HG02970 (cell line): ENCODE data around the gene CDKL5.
"Not testable (repeated sequence)": the region's sequence is repeated elsewhere in the genome, so short reads cannot be mapped to it uniquely, and the experiment has no call there.

Experiments used
- ATAC-seq: cut with Tn5 transposase; IDR thresholded peaks from one replicate; pipeline ENCODE4 v1.9.1; 2021; ENCODE audit warnings: mild to moderate bottlenecking, moderate library complexity, moderate number of reproducible peaks; ENCODE audit not compliant: unreplicated experiment, low FRiP score

CDKL5 gene

DNA sequence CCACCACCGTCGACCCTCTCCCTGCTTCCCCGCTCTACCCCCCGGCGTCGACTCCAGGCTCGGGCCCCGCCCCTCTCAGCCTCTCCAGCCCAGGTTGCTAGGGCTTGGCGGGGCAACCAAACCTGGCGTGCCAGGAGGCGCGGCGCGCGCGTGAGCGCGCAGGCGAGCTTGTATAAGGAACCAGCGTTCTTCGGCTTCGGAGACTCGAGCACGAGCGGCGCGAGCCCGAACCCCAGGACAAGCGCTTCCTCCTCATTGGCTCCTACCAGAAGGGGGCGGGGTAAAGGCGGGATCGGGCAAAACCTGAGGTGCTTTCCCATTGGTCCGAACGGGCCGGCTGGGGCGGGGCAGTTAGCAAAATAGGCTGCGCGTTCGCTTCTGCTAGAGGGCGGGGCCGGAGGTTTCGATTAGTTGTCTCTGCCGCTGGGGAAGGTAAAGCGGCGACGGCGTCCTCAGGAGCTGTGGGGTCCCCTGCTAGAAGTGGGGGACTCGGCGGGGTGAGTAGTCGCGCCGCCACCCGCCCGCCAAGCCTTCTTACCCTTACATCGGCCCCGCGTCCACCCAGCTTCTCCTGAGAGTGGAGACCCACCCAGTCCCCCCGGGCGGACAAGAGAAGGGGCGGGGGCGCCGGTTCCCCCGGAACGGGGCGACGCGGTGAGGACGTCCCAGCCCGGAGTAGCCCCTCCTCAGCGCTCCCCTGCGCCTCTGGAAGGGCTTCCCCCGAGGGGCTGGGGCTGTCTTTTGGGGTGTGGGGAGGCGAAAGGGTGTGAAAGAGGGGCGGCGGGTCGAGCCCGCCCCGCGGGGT lies at the start of gene CDKL5:
Gene CDKL5 (plus strand): TSS at position 410 of the 805 bp plus-strand sequence. CDS start 81,489 bp downstream, outside the sequence.
- peak; percentile 98 for ATAC-seq

DNA sequence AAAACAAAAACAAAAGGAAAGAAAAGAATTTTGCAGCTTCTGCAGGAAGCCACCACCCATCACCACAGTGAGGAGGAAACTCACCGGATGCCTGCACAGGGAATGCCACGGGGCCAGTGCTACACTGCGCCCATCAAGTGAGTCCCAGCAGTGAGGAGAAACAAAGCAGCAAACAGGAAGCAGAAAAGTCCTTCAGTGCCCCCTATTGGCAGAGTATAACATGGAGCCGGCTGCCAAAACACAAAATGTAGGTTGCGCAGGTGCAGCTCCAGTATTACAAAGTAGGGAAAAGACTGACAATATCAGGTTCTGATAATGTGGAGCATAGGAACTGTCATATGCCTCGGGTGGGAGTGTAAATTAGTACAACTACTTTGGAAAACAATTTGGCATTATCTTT lies 47.6 kb upstream of the CDKL5 start:
- no peak for ATAC-seq

DNA sequence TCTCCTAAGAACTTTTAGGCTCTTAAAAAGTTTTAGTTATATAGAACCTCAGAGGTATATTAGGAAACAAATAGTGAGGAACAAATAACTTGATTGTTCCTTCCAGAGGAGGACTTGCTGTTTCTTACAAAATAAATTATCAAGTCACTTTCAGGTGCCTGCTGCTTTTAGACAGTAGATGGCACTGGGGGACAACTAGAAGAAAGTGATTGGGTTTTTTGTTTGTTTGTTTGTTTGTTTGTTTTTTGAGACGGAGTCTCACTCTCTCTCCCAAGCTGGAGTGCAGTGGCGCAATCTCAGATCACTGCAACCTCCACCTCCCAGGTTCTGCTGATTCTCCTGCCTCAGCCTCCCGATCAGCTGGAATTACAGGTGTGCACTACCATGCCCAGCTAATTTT lies 35.4 kb upstream of the CDKL5 start:
- ATAC-seq: no peak

DNA sequence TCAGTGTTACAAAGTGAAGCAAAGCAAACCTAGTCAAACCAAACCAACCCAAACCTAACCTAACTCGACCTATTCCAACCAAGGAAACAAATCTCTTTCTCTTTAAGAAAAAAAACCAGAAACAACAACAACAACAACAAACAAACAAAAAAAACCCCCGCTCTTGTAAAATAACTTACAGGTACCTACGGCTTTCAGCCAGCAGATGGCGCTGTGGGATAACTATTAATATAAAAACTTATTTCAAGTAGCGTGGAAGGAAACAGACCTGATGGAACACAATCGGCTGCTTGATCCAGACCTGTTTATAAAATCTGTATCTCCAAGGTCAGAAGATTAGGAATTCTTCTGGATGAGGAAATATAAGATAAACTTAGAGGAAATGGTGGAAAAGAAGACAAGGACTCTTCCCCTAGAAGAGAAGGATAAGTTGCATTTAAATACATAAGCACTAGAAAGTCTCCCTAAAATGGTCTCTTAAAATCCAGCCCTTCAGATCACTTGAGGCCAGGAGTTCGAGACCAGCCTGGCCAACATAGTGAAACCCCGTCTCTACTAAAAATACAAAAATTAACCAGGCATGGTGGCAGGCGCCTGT lies 34.4 kb upstream of the CDKL5 start:
- ATAC-seq: no peak

DNA sequence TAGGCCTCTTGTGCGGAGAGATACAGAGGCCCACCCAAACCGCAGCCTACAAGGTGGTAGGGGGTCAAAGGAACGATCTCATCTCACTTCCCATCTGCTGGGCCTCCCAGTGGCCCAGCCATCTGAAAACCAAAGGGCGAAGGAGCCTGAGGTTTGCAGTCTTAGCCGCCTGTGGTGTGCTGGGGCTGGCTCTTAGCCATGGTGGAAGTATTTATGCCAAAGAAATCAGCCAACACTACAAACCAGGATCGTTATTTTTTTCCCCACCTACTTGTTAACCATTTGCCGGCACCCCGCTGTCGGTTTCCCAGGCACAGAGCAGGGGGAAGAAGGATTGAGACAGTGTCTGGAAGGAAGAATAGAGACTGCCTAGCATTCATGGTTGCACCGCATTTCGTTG lies 30.9 kb upstream of the CDKL5 start:
- ATAC-seq: no peak

DNA sequence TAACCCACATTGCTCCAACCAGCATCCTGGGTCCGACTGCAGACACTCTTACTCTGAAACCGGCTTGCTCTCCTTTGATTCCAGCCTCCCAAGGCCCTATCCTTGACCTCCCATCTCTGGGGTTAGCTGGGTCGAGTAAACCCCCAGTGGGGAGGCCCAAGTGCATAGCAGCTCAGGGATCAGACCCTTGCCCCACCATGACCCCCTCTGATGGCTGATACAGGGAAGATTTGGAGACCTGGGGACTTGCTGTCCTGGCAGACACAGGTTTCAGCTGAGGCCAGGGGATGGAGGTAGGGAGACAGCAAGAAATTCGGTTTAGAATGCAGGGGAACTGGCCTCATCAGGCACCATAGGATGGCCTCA lies 23.6 kb upstream of the CDKL5 start:
- no peak for ATAC-seq

DNA sequence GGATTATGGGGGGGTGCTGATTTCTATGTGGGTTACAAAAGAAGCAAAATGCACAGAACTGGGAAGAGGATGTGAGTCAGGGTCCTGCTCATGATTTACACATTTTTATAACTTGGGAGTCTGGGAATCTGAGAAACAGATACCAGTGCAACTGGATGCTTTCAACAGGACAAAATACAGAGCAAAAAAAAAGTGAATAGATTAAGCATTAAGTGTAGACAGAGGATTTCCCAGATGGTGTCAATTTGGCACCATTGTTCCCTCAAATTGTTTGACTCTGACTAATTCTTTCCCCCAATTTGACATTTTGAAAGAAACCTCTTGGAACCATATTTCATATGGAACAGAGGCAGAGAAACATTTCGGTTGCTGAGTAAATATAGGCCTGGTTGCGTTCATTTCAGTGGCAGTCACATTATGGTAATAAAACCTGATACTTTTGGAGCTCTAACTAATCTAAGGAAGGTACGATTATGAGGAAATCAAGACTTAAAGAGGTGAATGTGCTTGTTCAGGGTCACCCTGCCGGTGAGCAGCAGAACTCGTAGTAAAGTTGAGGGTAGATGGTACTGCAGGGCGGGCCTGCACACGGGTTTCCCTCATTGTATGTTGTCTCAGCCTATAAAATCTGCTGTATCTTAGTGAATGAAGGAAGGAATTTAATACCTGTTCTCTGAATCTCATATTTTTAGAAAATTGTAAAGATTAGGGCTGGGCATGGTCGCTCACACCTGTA lies 18.7 kb upstream of the CDKL5 start:
- ATAC-seq: no peak

DNA sequence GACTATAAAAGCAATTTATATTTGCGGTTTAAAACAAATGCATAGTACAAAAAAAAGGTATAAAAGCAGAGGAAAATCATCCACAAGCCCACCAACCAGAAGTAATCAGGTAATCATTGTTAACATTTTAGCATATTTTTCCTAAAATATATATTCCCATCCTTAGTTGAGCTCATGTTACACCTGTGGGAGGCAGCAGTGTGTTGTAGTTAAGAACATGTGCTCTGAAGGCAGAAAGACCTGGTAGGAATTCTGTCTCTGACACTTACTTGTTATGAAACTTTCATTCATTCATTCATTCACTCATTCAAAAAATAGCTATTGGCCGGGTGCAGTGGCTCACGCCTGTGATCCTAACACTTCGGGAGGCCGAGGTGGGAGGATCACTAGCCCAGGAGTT lies 15.4 kb upstream of the CDKL5 start:
- no peak for ATAC-seq

DNA sequence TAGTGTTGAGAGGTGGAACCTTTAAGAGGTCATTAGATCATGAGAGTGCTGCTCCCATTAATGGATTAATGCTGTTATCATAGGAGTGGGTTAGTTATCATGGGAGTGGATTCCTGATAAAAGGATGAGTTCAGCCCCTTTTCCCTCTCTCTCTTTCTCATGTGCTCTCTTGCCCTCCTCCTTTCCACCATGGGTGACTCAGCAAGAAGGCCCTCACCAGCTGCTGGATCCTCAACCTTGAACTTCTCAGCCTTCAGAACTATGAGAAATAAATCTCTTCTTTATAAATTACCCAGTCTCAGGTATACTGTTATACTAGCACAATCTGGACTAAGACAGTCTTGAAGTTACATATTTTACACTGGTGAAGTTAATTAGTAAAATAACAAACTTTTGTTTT lies 10.0 kb upstream of the CDKL5 start:
- ATAC-seq: no peak

DNA sequence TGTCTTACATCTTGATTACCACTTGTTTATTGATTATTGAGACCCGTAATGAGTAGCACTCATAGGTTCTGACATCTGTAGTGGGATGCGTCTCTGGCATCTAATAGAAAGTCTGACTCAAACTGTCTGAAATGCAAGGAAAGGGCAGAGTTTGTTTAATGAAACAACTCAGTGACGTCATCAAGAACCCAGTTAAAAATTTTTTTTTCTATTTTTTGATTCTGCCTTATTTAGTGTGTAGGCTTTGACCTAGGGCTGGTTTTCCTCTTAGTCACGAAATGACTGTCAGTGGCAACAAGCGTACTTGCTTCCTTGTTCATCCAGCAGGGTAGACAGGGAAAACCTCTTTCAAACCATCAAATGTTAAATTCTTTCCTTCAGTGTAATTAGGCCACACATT lies 3.1 kb upstream of the CDKL5 start:
- ATAC-seq: no peak

DNA sequence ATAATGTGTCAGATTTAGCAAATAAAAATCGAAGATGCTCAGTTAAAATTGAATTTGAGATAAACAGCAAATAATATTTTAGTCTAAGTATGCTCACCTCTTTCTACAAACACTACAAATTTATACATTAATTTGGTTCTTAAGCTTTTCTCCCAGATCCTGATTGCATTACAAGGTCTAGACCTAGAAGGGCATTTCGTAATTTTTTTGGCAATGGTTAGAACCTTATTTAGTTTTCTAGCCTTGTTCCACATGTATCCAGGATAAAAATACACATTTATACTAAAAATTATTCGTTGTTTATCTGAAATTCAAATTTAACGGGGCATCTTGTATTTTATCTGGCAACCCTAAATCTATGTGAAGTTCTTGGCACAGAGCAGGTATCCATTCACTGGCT lies 2.5 kb upstream of the CDKL5 start:
- no peak for ATAC-seq

DNA sequence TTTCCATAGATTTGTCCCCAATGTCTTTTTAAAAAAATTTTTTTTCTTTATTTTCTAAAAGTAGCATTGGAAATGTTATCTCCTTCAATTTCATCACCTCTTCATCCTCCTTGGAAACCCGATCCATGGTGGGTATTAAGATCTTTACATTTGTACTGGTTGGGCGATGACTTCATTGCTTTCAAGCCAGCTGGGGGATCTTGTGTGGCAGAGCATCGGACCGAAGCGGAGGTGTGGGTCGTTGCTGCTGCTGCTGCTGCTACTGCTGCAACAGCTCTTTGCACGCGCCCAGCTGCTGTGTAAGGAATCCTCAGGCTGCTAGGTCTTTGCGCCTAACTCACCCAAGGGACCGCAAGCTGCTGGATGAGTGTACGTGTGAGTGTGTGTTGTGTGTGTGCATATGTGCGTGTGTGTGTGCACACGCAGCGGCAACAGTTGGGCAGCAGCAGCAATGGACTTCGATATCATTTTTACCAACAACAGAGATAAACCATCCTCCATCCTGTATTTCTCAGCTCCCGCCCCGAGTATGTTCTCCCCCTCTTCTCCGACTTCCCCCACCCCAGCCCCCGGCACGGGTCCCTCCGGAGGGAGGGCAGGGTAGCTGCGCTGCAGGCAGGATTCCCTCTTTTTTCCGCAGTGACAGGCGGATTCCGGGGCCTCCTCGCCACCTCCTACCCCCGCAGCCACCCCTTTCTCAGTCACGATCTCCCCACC lies 768 bp upstream of the CDKL5 start:
- ATAC-seq: no peak

DNA sequence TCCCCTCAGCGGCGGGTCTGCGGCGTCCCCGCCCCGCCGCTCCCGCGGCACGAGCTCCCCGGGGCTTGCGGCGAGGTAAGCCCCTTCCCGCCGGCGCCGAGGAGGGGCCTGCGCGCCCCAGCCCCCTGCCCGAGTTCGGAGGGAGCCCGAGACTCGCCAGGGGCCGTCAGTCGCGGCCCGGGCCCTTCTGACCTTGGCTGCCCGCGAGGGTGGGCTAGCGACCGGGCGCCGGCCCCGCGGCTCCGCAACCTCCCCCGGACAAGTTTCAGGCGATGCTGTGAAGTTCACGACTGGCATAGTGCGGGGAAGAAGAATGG lies 554 bp downstream of the CDKL5 start:
- no peak for ATAC-seq

DNA sequence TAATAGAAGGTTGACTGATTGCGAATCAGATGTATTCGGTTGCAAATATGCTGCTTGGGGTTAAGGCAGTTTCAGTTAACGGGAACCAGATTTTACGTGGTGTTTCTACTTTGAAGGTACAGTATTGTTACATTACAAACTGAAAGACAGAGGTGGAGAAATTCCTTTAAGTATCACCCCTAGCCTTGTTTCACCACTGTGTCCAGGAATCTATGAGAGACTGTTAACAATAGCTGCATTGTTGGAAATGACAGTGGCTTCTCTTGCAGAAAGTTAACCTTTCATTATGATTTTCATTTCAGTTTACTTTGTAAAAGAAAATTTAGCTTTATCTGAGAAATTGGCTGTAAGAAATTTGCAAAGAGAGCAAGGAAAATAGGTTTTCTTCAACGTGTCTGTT lies 2.6 kb downstream of the CDKL5 start:
- no peak for ATAC-seq

DNA sequence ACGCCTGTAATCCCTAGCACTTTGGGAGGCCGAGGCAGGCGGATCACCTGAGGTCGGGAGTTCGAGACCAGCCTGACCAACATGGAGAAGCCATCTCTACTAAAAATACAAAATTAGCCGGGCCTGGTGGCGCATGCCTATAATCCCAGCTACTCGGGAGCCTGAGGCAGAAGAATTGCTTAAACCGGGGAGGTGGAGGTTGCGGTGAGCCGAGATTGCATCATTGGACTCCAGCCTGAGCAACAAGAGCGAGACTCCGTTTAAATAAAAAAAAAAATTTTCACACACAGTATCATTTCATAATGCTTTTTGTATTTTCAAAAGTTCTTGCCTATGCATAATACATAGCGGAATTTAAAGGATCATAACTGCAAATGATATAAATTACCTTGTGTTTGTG lies 7.9 kb downstream of the CDKL5 start:
- not testable (repeated sequence) for ATAC-seq

DNA sequence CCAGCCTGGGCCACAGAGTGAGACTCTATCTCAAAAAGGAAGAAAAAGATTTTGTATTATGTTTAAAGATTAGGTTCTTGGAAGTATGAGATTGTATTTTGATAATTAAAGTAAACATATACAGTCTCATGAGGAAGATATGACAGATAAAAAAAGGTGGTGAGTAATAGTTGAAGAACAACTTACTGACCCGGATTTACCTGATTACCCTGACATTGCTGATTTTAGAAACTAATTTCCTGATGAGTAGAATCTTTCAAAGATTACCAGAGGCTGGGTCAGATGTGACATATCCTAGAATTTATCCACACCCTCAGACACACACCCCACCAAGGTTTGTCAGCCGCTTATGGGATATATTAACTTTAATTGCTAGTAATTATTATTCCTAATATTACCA lies 9.5 kb downstream of the CDKL5 start:
- ATAC-seq: no peak

DNA sequence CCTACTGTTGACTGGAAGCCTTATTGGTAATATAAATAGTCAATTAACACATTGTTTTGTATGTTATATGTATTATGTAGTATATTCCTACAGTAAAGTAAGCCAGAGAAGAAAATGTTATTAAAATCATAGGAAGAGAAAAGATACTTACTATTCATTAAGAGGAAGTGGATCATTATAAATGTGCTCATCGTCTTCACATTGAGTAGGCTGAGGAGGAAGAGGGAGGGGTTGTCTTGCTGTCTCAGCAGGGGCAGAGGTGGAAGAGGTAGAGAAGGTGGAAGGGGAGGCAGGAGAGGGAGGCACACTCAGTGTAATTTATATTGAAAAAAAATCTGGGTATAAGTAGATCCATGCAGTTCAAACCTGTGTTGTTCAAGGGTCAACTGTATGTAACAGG lies 10.6 kb downstream of the CDKL5 start:
- no peak for ATAC-seq

DNA sequence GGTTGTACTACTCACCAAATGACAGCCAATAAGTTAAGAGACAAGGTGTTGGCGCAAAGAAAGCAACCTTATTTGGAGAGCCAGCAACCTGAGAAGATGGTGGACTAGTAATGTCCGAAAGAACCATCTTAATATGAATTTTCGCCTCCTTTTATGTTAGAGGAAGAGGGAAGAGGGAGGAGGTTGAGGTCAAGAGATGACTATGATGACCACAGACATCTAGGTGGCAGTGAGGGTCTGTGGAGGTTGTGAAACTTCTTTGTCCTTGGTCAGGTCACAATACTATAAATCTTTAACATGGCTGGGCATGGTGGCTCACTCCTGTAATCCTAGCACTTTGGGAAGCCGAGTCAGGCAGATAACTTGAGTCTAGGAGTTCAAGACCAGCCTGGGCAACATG lies 15.4 kb downstream of the CDKL5 start:
- no peak for ATAC-seq

DNA sequence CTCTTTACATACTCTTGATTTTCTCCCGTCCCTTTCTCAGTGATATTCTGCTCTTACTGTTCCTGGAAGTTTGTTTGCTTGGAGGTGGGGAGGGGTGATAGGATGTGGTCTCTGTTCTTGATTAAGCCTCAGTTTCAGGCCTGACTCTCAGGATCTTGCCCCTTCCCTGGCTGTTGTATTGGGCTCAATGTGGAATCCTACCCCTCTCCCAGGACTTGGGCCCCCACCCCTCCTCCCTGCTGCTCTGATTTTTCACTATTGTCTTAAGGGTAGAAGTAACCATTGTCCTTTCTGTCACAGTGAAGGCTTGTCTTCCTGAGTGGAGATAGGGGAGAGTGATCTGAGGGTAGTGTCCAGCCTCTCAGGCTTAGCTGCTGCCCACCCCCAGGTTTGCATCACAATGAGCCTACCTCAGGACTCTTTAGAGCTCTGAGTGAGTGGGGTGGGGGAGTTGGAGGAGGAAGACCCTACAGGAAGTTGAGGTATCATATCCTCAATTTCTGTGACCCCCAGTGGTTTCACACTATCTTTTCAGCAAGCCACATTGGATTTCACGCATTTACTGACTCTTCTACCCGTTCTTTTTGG lies 16.5 kb downstream of the CDKL5 start:
- ATAC-seq: no peak

DNA sequence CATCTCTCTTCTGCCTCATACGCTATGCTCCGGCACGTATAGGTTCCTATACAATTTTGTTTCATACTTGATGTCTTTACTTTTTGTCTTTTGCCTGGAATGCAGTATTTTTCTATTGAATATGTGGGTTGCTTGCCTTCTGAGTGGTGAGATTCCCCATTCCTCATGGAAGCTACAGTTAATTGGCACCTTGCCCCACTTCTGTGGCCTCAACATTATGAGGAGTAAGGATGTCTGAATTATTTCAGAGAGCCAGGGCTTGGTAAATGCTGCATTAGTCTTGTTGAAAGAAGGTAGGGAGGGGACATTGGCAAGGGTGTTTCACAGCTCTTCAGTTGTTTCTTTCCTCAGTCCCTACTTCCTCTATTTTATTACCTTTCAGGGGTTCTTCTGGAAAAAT lies 23.0 kb downstream of the CDKL5 start:
- no peak for ATAC-seq

DNA sequence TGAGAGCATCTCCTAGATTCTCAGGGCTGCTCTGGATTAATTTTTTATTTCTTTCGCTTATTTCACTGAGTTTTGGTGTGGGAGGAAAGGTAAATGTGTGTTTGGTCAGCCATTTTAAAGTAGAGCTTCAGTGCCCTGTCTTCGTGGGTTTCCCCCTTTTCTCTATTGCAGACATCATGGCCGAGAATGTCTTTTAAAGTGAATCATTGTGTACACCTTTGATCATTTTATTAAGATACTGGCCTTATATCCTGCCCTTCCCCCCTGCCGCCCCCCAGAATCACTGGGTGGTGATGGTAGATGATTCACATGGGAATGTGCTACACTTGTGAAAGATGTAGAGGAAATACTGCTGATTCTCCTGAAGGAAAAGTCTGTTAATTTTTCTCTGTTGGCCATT lies 23.8 kb downstream of the CDKL5 start:
- no peak for ATAC-seq
